Fibroblast of mammary gland (primary cell): ENCODE results near the gene APP.

ENCODE experiments used
- DNase-seq: peaks from one replicate; pipeline ENCODE4 v3.0.0-alpha.2; 2010; ENCODE audit warnings: low read depth
- H3K4me3 ChIP-seq: 2 replicates; pipeline ENCODE4 v1.5.1; 2011; ENCODE audit warnings: low read depth, mild to moderate bottlenecking, low read length, moderate library complexity; ENCODE audit not compliant: control insufficient read depth
- CTCF ChIP-seq: conservative IDR thresholded peaks from 2 replicates; pipeline ENCODE4 v1.5.1; 2011; ENCODE audit warnings: low read depth, low read length, inconsistent platforms; ENCODE audit not compliant: control insufficient read depth, insufficient read depth

The APP gene

GRCh38 chr21:26043891-26044290 is 126.7 kb downstream of the APP start:
- TF ChIP-seq CTCF = no peak
- DNase-seq = no peak
- H3K4me3 ChIP-seq = no peak overlapping the region

GRCh38 chr21:26042181-26042876 is 128.2 kb downstream of the APP start:
- DNase-seq = no peak
- no peak for TF ChIP-seq CTCF
- no peak overlapping the region for H3K4me3 ChIP-seq

GRCh38 chr21:26041431-26042180 is 129.0 kb downstream of the APP start:
- no peak overlapping the region for H3K4me3 ChIP-seq
- no peak for TF ChIP-seq CTCF
- peak; percentile 78 for DNase-seq

GRCh38 chr21:26036916-26037315 is 133.7 kb downstream of the APP start:
- DNase-seq = no peak
- TF ChIP-seq CTCF = no peak
- no peak overlapping the region for H3K4me3 ChIP-seq

- H3K4me3 ChIP-seq = no peak overlapping the region
- peak; percentile 9 for TF ChIP-seq CTCF
- DNase-seq = peak; percentile 20
Observed at GRCh38 chr21:26032263-26032662, 138.3 kb downstream of the APP start.

- no peak overlapping the region for H3K4me3 ChIP-seq
- no peak for DNase-seq
- TF ChIP-seq CTCF = no peak
Observed at GRCh38 chr21:26028183-26028582, 142.4 kb downstream of the APP start.
